Left ventricle myocardium inferior (tissue), 1 donor: ENCODE results near the gene RAB34. TPM values are rescaled to one million over a fixed set of nuclear protein-coding genes. Genes with fewer than 3 reads are reported as not detected.

Experiments
- DNase-seq: peaks from one replicate; pipeline ENCODE4 v3.0.0-alpha.2; 2020
- H3K27ac ChIP-seq: fragments of 200-600 bp; replicated peaks from 2 replicates; pipeline ENCODE4 v1.8.0; 2021
- H3K27me3 ChIP-seq: fragments of 200-600 bp; 2 replicates; pipeline ENCODE4 v1.8.0; 2021; ENCODE audit warnings: low read depth
- H3K36me3 ChIP-seq: fragments of 200-600 bp; 2 replicates; pipeline ENCODE4 v1.8.0; 2021
- H3K4me1 ChIP-seq: fragments of 200-600 bp; 2 replicates; pipeline ENCODE4 v1.8.0; 2021
- H3K4me3 ChIP-seq: fragments of 200-600 bp; 2 replicates; pipeline ENCODE4 v1.8.0; 2021; ENCODE audit warnings: mild to moderate bottlenecking, moderate library complexity
- H3K9me3 ChIP-seq: fragments of 200-600 bp; replicated peaks from 2 replicates; pipeline ENCODE4 v1.8.0; 2021
- CTCF ChIP-seq: fragments of 200-600 bp; IDR thresholded peaks from 2 replicates; pipeline ENCODE4 v1.8.0; 2021; ENCODE audit warnings: antibody characterized with exemption, mild to moderate bottlenecking, borderline replicate concordance
- intact Hi-C: fragments of 100-400 bp; cut with micrococcal nuclease; formaldehyde crosslinking; loops from one replicate; pipeline ENCODE4 v1.11.0; 2022
- total RNA-seq: library from RNA; stranded (reverse); fragmentation: NEBNext Ultra II Directional; extraction: Animal tissue kit (Norgen Biotek cat#: 25700); gene quantifications from one replicate; pipeline ENCODE4 v1.2.1, GENCODE V29; 2021
- donor health status: DM: no; HTN: yes; CAD: no; lungs with severe emphysema.

Gene RAB34
- total RNA-seq, 1 donor from 2014 or later = 13.1 TPM

- intact Hi-C loops = no loop called here
- H3K27me3 ChIP-seq = peaks cover 7% of the 10 kb centered on the region
- H3K9me3 ChIP-seq = no peaks in the 10 kb centered on the region
- no peak for TF ChIP-seq CTCF
- peak overlapping the region; percentile 95 for H3K27ac ChIP-seq
- peak overlapping the region; percentile 79 for H3K4me3 ChIP-seq
- peak; percentile 63 for DNase-seq
- H3K4me1 ChIP-seq = peaks cover 40% of the 10 kb centered on the region
- peaks cover 18% of the 10 kb centered on the region for H3K36me3 ChIP-seq
Observed at GRCh38 chr17:28712032-28712704, 5.5 kb downstream of the RAB34 start.

GRCh38 chr17:28711723-28712031 is 6.0 kb downstream of the RAB34 start, which contains the start of gene PROCA1:
TSS of gene PROCA1 (minus strand) at chr17:28711888. CDS start at chr17:28711660, 228 bp downstream.
- H3K36me3 ChIP-seq = peaks cover 18% of the 10 kb centered on the region
- H3K27me3 ChIP-seq = peaks cover 2% of the 10 kb centered on the region
- no peak for DNase-seq
- H3K4me1 ChIP-seq = peaks cover 35% of the 10 kb centered on the region
- peak within 1 kb of the TSS; percentile 79 for H3K4me3 ChIP-seq
- no peaks in the 10 kb centered on the region for H3K9me3 ChIP-seq
- intact Hi-C loops = no loop called here
- no peak for TF ChIP-seq CTCF
- H3K27ac ChIP-seq = peak within 1 kb of the TSS; percentile 95

GRCh38 chr17:28710861-28711722 is 6.6 kb downstream of the RAB34 start:
- peak; percentile 90 for DNase-seq
- Histone ChIP-seq H3K36me3 (peaks cover 18% of the 10 kb centered on the region), H3K9me3 (no peaks in the 10 kb centered on the region), H3K27ac (peak overlapping the region; percentile 95), H3K4me1 (peaks cover 29% of the 10 kb centered on the region), H3K4me3 (peak overlapping the region; percentile 79), H3K27me3 (no peaks in the 10 kb centered on the region)
- TF ChIP-seq CTCF = no peak
- intact Hi-C loops = no loop called here

GRCh38 chr17:28707339-28707720 is 10.3 kb downstream of the RAB34 start:
- H3K36me3 ChIP-seq = peaks cover 12% of the 10 kb centered on the region
- peaks cover 20% of the 10 kb centered on the region for H3K4me1 ChIP-seq
- H3K27me3 ChIP-seq = no peaks in the 10 kb centered on the region
- DNase-seq = no peak
- H3K4me3 ChIP-seq = no peak overlapping the region
- H3K27ac ChIP-seq = no peak overlapping the region
- H3K9me3 ChIP-seq = no peaks in the 10 kb centered on the region
- intact Hi-C loops = no loop called here
- TF ChIP-seq CTCF = no peak

GRCh38 chr17:28706471-28707338 is 11.0 kb downstream of the RAB34 start:
- intact Hi-C loops = no loop called here
- no peak for TF ChIP-seq CTCF
- H3K4me1 ChIP-seq = peaks cover 14% of the 10 kb centered on the region
- no peak overlapping the region for H3K27ac ChIP-seq
- H3K27me3 ChIP-seq = no peaks in the 10 kb centered on the region
- DNase-seq = no peak
- H3K9me3 ChIP-seq = no peaks in the 10 kb centered on the region
- H3K36me3 ChIP-seq = peaks cover 18% of the 10 kb centered on the region
- no peak overlapping the region for H3K4me3 ChIP-seq
